RCC 7860 (cell line): ENCODE data around the gene DOHH.
"Not testable (repeated sequence)": the region's sequence is repeated elsewhere in the genome, so short reads cannot be mapped to it uniquely, and the experiment has no call there.

Experiments used
- DNase-seq: peaks from one replicate; pipeline ENCODE4 v3.0.0-alpha.2; 2015; ENCODE audit warnings: low spot score
- FAIRE-seq: peaks from 2 replicates; lab custom pipeline; 2012; peaks lifted over from hg19 to GRCh38; lab: Jason Lieb, UNC

The DOHH gene

DNA sequence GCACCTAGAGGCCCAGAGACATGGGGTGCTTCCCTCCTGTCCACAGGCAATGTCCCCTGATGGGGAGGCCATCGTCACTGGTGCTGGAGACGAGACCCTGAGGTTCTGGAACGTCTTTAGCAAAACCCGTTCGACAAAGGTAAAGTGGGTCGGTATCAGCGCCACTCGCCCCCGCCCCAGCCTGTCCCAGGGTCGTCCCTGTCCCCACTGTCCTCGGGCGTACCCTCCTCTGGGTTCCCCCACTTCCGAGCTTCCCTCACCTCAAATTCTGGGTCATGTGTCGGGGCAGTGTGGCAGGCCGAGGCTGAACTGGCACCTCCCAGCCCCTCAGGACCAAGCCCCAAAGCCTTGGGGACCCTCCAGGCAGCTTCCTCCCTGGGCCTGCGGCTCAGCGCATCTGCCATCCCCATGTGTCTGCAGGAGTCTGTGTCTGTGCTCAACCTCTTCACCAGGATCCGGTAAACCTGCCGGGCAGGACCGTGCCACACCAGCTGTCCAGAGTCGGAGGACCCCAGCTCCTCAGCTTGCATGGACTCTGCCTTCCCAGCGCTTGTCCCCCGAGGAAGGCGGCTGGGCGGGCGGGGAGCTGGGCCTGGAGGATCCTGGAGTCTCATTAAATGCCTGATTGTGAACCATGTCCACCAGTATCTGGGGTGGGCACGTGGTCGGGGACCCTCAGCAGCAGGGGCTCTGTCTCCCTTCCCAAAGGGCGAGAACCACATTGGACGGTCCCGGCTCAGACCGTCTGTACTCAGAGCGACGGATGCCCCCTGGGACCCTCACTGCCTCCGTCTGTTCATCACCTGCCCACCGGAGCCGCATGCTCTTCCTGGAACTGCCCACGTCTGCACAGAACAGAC lies 34.1 kb upstream of the DOHH start:
- FAIRE-seq (no peak), DNase-seq (no peak)

DNA sequence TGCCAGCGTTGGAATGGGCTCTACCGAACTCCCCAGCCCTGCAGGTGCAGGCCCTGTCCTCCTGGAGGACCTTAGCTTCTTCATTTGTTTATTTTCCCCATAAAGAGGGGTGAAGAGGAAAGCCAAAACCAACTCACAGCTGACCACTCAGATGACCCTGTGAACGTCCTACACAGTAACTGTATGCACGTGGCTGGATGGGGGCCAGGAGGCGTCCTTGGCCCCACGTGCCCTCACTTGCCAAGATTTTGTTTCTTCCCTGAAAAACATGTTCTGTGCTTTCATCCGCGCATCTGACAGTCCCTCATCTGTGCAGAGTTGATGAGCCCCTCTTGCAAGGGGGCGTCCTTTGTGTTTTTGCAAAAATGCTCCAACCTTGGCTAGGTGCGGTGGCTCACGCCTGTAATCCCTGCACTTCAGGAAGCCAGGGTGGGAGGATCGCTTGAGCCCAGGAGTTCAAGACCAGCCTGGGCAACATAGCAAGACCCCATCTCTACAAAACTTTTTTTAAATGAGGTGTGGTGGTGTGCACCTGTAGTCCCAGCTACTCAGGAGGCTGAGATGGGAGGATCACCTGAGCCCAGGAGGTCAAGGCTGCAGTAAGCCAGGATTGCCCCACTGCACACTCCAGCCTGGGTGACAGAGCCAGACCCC lies 33.2 kb upstream of the DOHH start:
- DNase-seq (no peak), FAIRE-seq (no peak)

DNA sequence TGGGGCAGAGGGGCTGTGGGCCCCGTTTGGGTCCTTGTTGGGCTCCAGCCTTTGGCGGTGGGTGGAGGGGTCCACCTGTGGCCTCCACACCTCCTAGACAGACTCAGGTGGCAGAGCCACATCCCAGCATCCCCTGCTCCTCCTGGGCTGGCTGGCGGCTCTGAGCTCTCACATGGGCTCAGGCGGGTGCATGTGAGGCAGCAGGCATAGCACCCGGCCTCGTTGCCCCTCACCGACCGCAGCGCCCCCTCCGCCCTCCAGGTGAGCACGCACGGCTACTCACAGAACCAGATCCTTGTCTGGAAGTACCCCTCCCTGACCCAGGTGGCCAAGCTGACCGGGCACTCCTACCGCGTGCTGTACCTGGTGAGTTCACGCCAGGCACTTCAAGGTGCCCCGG lies 32.6 kb upstream of the DOHH start:
- FAIRE-seq (no peak), DNase-seq (no peak)

DNA sequence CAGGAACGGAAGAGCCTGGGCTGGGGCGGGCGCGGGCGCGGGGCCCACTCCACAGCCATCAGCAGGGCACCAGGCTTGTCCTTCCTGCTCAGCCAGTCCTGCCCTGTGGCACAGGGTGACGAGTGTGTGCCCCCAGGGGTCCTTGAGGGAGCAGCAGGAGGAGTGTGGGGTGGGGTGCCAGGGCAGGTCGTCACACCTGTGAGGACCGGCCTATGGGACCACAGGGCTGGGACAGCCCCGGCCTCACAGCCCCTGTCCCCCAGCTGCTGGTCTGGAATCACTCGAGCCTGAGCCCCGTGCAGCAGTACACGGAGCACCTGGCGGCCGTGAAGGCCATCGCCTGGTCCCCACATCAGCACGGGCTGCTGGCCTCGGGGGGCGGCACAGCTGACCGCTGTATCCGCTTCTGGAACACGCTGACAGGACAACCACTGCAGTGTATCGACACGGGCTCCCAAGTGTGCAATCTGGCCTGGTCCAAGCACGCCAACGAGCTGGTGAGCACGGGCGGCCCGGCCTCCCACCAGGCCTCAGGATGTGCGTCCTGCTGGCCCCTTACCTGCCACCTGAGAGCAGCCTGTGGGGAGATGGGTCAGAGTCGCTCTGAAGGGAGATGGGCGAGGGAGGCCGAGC lies 31.8 kb upstream of the DOHH start:
- DNase-seq (no peak), FAIRE-seq (no peak)

DNA sequence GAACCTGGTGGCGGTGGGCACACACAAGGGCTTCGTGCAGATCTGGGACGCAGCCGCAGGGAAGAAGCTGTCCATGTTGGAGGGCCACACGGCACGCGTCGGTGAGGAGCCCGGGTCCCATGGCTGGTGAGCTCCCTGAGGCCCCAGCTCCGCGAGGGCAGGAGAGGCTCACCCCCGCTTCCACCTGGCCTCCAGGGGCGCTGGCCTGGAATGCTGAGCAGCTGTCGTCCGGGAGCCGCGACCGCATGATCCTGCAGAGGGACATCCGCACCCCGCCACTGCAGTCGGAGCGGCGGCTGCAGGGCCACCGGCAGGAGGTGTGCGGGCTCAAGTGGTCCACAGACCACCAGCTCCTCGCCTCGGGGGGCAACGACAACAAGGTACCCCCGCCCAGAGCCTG lies 31.2 kb upstream of the DOHH start:
- no peak for DNase-seq

DNA sequence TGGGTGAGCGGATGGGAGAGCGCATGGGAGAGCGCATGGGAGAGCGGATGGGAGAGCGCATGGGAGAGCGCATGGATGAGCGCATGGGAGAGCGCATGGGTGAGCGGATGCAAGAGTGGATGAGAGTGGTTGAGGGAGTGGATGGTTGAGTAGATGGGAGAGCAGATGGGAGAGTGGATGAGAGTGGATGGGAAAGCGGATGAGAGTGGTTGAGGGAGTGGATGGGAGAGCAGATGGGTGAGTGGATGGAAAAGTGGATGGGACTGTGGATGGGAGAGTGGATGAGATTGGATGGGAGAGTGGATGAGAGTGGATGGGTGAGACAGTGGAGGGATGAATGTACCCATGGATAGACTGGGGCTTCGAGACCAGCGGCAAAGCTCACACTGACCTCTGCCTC lies 29.9 kb upstream of the DOHH start:
- FAIRE-seq (no peak), DNase-seq (no peak)

More for the DNA sequence above, 31.2 kb upstream of the DOHH start:
- no peak for FAIRE-seq

DNA sequence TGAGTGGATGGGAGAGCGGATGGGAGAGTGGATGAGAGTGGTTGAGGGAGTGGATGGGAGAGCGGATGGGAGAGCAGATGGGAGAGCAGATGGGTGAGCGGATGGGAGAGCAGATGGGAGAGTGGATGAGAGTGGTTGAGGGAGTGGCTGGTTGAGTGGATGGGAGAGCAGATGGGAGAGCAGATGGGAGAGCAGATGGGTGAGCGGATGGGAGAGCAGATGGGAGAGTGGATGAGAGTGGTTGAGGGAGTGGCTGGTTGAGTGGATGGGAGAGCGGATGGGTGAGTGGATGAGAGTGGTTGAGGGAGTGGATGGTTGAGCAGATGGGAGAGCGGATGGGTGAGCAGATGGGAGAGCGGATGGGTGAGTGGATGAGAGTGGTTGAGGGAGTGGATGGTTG lies 28.8 kb upstream of the DOHH start:
- not testable (repeated sequence) for DNase-seq, FAIRE-seq

DNA sequence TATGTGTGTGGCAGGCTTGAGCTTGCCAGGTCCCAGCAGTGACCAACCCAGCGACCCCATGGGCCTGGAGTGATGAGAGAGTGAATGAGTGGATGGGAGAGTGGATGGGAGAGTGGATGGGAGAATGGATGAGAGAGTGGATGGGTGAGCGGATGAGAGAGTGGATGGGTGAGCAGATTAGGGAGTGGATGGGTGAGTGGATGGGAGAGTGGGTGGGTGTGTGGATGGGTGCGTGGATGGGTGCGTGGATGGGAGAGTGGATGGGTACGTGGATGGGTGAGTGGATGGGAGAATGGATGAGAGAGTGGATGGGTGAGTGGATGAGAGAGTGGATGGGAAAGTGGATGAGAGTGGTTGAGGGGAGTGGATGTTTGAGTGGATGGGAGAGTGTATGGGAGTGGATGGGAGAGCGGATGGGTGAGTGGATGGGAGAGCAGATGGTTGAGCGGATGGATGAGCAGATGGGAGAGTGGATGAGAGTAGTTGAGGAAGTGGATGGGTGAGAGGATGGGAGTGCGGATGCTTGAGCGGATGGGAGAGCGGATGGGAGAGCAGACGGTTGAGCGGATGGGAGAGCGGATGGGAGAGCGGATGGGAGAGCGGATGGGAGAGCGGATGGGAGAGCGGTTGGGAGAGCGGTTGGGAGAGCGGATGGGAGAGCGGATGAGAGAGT lies 28.2 kb upstream of the DOHH start:
- FAIRE-seq (no peak), DNase-seq (no peak)

DNA sequence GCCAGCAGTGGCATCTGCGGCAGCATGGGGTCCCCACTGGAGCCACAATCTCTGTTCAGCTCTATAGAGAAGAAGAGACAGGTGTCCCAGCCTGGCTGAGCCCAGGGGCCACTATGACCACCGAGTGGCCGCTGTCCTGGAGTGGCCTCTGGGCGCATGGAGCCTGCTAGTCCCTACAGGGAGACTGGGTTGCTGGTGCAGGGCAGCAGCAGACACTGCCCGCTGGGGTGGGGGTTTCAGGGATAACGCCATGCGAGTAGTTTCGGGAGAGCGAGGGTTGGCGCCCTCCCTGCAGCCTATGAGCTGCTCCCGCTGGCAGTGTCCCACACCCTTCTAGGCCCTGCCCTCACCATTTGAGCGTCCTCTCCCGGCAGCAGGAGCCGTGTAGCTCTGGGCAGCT lies 27.6 kb upstream of the DOHH start:
- FAIRE-seq = no peak
- no peak for DNase-seq

DNA sequence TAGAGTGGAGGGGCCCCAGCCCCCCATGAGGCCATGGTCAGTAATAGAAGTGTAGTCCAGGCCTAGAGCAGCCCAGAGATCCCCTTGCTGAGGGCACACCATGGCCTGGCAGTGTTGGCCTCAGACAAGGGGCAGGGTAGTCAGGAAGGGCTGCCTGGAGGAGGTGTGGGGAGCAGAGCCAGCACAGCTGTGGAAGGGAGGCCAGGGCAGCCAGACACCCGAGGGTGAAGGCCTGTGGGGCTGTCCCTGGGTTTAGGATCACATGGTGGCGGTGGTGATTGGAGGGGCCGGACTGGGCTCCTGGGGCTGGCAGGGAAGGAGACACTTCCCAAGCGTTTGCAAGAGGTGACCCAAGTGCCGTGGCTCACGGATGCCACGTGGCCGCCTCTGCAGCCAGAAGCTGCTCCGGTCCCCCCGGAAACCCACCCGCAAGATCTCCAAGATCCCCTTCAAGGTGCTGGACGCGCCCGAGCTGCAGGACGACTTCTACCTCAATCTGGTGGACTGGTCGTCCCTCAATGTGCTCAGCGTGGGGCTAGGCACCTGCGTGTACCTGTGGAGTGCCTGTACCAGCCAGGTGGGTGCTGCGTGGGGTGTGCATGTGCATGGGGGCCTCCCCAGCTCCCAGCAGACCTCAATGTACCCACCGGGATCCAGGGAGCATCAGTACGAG lies 26.9 kb upstream of the DOHH start:
- FAIRE-seq (no peak), DNase-seq (no peak)

DNA sequence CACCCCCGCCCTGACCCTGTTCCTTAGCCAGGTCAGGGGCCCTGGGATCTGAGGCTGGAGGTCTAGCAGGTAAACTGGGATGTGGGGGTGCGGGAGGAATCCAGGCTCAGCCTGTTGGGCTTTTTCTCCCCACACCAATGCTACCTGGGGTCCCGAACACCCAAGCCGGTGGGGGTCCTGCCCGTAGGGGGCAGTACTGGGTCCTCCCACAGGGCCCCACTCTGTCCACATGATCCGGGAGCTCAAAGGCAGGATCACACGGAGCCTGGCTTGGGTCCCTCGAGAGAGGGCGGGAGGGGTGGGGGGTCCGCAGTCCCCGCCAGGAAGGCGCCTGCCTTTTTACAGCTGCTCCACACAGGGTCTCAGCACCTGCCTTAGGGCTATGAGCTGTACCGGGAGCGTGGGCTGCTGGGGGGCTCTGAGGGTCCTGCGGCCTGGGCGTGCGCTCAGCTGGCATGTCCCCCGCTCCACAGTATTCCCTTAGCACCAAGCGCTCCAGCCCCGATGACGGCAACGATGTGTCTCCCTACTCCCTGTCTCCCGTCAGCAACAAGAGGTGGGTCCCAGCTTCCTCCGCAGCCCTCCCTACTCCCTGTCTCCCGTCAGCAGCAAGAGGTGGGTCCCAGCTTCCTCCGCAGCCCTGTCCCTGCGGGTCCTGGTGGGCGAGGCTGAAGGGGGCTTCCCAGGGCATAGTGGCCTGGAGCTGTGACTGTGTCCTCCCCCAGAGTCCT lies 26.2 kb upstream of the DOHH start:
- DNase-seq (no peak), FAIRE-seq (no peak)

DNA sequence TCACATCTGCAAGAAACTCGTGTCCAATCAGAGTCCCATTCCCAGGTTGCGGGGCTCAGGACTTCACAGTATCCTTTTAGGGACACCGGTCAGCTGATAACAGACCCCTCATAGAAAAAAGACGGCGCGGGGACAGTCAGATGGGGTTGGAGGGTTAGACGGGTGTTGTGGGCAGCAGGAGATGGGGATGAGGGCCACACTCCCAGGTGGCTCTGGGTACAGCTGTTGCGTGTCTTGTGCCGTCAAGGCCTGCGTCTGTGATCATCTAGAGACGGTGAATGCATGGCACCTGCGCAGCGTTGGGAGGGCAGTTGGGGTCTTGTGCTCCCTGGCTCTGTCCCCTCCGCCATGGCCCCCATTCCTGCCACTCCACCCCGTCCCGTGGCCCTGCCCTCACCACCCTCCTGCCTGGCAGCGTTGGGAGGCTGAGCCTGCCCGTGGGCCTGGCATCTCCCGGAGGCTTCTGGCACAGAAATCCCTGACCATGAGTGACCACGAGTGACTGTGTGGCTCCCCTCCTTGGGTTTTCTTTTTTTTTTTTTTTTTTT lies 24.5 kb upstream of the DOHH start:
- FAIRE-seq (no peak), DNase-seq (no peak)

DNA sequence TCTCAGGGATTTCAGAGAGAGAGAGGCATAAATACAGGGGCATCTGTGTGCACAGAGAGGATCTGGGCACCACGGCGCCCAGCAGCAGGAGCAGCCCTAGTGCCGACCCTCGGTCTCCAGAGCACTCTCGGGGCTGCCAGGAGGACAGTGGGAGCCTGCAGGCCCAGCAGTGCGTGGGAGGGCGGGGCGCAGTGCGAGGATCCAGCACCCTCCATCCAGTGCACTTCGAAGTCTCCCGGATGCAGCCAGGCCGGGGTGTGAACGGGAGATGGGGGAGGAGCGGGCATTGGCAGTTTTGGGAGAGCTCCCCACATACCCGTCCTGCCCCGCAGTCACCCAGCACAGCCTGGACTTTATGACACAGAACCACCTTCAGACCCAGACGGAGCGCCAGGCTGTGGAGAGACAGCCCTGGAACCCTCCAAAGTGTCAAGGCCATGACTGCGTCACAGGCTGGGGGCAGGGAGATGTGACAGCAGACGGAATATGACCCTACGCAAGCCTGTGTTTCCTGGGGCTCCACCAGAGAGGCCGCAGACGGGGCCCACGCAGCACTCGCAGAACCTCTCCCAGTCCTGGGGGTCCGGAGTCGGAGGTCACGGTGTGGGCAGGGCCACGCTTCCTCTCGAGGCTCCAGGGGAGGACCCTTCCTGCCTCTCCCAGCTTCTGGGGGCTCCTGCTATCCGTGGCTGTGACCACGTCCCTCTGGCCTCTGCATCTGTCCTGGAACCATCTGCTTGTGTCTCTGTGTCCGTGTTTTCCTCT lies 23.8 kb upstream of the DOHH start:
- FAIRE-seq (no peak), DNase-seq (no peak)

DNA sequence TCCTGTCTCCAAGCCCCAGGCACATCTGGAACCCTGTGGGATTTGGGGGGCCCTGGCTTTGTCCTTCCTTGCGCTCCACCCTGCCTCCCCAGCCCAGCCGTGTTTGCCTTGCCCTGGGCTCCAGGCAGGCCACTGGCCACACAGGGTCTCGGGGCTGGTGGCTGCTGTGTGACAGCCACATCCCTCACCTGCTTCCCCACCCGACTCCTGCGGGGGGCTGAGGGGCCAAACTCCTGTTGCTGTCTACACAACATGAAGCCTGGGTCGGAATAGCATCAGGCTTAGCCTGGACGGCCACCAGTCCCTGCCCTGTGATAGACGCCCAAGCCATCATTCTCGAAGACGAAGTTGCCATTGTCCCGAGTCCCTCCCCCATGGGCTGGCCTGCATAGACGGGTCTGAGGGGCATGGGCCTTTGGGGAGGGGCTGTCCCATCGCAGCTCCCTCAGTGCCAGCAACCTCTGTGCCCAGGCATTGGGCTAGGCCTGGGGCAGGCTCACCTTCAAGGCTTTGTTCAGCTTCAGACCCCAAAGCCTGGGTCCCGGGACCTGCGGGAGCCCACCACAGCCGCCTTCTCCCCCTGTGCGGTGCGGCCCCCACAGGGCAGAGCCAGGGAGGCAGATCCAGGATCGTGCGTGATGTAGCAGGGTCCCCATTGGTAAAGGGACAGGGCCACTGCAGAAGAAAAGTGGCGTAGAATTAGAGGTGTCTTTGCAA lies 23.0 kb upstream of the DOHH start:
- DNase-seq (no peak), FAIRE-seq (no peak)

DNA sequence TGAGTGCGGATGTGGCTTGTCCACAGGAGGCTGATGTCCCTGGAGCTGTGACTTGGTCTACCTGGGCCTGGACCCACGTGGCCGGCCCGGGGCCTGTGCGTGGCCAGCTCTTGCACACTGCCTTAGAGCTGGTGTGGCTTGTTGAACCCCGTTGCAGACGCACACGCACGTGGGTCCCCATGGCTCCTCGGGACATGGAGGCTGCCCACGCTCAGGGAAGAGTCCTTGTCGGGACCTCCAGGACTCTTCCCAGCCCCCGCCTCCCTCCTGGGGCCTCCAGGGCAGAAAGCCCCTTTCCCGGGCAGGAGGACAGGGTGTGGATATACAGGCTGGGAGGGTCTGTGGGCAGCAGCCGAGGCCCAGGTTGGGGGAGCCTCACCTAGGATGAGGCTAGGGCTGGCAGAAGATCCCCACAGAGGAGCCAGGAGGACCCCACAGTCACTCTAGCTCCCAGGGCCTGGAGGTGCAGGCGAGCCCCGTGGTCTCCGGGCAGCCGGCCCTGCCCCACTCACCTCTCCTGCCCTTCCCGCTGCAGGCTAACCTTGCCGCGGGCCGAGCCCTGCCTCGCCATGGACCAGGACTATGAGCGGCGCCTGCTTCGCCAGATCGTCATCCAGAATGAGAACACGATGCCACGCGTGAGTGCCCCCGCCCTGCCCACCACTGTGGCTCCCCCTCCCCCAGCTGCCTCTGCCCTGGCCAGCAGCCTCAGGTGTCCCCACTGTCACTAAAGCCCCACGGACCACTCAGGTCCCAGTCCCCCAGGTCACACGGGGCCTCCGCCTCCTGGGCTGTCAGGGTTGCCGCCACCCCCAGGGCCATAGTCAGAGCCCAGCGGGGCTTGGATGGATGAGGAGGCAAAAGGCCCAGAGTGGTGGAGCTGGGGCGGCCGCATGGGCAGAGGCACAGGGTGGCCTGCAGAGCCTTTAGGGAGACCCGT lies 22.2 kb upstream of the DOHH start:
- DNase-seq (no peak), FAIRE-seq (no peak)

DNA sequence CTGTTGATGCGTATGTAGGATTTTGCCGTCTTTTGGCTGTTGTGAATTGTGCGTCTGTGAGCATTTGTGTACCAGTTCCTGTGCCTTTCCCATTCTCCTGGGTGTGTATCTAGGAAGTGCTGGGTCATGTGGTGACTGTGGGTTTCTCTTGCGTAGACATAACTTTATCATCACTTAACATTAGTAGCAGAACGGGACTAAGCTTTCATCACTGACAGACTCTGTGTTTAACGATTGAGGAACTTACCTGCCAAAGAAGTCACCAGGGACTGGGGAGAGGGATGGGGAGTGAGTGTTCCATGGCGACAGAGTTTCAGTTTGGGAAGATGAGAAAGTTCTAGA lies 20.6 kb upstream of the DOHH start:
- no peak for DNase-seq
- FAIRE-seq = no peak
